NB4 (cell line): ENCODE results near the gene TCF12.
"Not testable (repeated sequence)": the region's sequence is repeated elsewhere in the genome, so short reads cannot be mapped to it uniquely, and the experiment has no call there.

ENCODE experiments used
- MYC ChIP-seq: IDR thresholded peaks from 2 replicates; pipeline ENCODE4 v1.6.1; 2011; ENCODE audit warnings: low read depth, low read length
- POLR2A ChIP-seq: IDR thresholded peaks from 2 replicates; pipeline ENCODE4 v1.6.1; 2011; ENCODE audit warnings: mild to moderate bottlenecking; ENCODE audit not compliant: insufficient read length; ENCODE audit errors: extremely low read depth
- TF ChIP-seq, protein P1 (sequence below): IDR thresholded peaks from one replicate; pipeline ENCODE4 v1.5.1; 2012; ENCODE audit warnings: low read depth, low read length
- TF ChIP-seq, protein P2 (sequence below): IDR thresholded peaks from 2 replicates; pipeline ENCODE4 v1.6.1; 2011; ENCODE audit warnings: low read depth, low read length

DNA sequence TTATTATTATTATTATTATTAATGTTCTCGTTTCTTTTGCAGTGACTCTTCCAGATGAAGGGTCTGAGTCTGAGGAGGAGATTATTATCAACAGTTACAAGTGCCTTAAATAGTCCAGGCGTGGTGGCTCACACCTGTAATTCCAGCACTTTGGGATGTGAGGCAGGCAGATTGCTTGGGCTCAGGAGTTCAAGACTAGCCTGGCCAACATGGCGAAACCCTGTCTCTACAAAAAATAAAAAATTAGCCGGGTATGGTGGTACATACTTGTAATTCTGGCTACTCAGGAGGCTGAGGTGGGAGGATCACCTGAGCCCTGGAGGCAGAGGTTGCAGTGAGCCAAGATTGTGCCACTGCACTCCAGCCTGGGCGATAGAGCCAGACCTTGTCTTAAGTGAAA is 96.5 kb downstream of the TCF12 start:
- TF ChIP-seq, protein P1, sequence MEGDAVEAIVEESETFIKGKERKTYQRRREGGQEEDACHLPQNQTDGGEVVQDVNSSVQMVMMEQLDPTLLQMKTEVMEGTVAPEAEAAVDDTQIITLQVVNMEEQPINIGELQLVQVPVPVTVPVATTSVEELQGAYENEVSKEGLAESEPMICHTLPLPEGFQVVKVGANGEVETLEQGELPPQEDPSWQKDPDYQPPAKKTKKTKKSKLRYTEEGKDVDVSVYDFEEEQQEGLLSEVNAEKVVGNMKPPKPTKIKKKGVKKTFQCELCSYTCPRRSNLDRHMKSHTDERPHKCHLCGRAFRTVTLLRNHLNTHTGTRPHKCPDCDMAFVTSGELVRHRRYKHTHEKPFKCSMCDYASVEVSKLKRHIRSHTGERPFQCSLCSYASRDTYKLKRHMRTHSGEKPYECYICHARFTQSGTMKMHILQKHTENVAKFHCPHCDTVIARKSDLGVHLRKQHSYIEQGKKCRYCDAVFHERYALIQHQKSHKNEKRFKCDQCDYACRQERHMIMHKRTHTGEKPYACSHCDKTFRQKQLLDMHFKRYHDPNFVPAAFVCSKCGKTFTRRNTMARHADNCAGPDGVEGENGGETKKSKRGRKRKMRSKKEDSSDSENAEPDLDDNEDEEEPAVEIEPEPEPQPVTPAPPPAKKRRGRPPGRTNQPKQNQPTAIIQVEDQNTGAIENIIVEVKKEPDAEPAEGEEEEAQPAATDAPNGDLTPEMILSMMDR = not testable (repeated sequence)
- TF ChIP-seq, protein P2, sequence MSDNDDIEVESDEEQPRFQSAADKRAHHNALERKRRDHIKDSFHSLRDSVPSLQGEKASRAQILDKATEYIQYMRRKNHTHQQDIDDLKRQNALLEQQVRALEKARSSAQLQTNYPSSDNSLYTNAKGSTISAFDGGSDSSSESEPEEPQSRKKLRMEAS = not testable (repeated sequence)
- TF ChIP-seq POLR2A, MYC: not testable (repeated sequence)
